ENCODE data around the gene TBC1D12.

The TBC1D12 gene

GRCh38 chr10:94402204-94402842, at the start of gene TBC1D12:
TSS of gene TBC1D12 (plus strand) at chr10:94402541. CDS start at chr10:94402614, 73 bp downstream.
- Histone ChIP-seq H3K27me3 (ENCODE audit: control insufficient read depth, insufficient read depth, low read length) (peaks cover 3% of the 10 kb centered on the region), H3K9ac (ENCODE audit: low read length) (peak within 1 kb of the TSS; percentile 73), H3K4me1 (ENCODE audit: control insufficient read depth, insufficient read depth, low read length) (peaks cover 6% of the 10 kb centered on the region), H3K36me3 (ENCODE audit: control insufficient read depth, insufficient read depth, low read length) (no peaks in the 10 kb centered on the region), H3K4me3 (ENCODE audit: low read length) (peak within 1 kb of the TSS; percentile 48), H3K9me3 (ENCODE audit: control insufficient read depth, low read length) (no peaks in the 10 kb centered on the region)

GRCh38 chr10:94353336-94353735, 49.0 kb upstream of the TBC1D12 start:
- no peak overlapping the region for H3K9ac ChIP-seq (ENCODE audit: low read length)
- no peaks in the 10 kb centered on the region for H3K27me3 ChIP-seq (ENCODE audit: control insufficient read depth, insufficient read depth, low read length)
- H3K36me3 ChIP-seq (ENCODE audit: control insufficient read depth, insufficient read depth, low read length), result no peaks in the 10 kb centered on the region
- H3K4me1 ChIP-seq (ENCODE audit: control insufficient read depth, insufficient read depth, low read length), result no peaks in the 10 kb centered on the region
- no peaks in the 10 kb centered on the region for H3K9me3 ChIP-seq (ENCODE audit: control insufficient read depth, low read length)
- no peak overlapping the region for H3K4me3 ChIP-seq (ENCODE audit: low read length)

- H3K4me3 ChIP-seq (ENCODE audit: low read length), result no peak overlapping the region
- H3K36me3 ChIP-seq (ENCODE audit: control insufficient read depth, insufficient read depth, low read length), result no peaks in the 10 kb centered on the region
- H3K4me1 ChIP-seq (ENCODE audit: control insufficient read depth, insufficient read depth, low read length), result no peaks in the 10 kb centered on the region
- no peaks in the 10 kb centered on the region for H3K9me3 ChIP-seq (ENCODE audit: control insufficient read depth, low read length)
- H3K27me3 ChIP-seq (ENCODE audit: control insufficient read depth, insufficient read depth, low read length), result no peaks in the 10 kb centered on the region
- no peak overlapping the region for H3K9ac ChIP-seq (ENCODE audit: low read length)
Observed at GRCh38 chr10:94355841-94356240, 46.5 kb upstream of the TBC1D12 start.

GRCh38 chr10:94357193-94357592, 45.1 kb upstream of the TBC1D12 start:
- H3K4me1 ChIP-seq (ENCODE audit: control insufficient read depth, insufficient read depth, low read length), result peaks cover 10% of the 10 kb centered on the region
- H3K36me3 ChIP-seq (ENCODE audit: control insufficient read depth, insufficient read depth, low read length), result no peaks in the 10 kb centered on the region
- H3K9me3 ChIP-seq (ENCODE audit: control insufficient read depth, low read length), result no peaks in the 10 kb centered on the region
- H3K27me3 ChIP-seq (ENCODE audit: control insufficient read depth, insufficient read depth, low read length), result no peaks in the 10 kb centered on the region
- no peak overlapping the region for H3K9ac ChIP-seq (ENCODE audit: low read length)
- H3K4me3 ChIP-seq (ENCODE audit: low read length), result no peak overlapping the region

- no peaks in the 10 kb centered on the region for H3K36me3 ChIP-seq (ENCODE audit: control insufficient read depth, insufficient read depth, low read length)
- H3K4me1 ChIP-seq (ENCODE audit: control insufficient read depth, insufficient read depth, low read length), result peaks cover 10% of the 10 kb centered on the region
- no peaks in the 10 kb centered on the region for H3K9me3 ChIP-seq (ENCODE audit: control insufficient read depth, low read length)
- H3K9ac ChIP-seq (ENCODE audit: low read length), result no peak overlapping the region
- H3K4me3 ChIP-seq (ENCODE audit: low read length), result no peak overlapping the region
- no peaks in the 10 kb centered on the region for H3K27me3 ChIP-seq (ENCODE audit: control insufficient read depth, insufficient read depth, low read length)
Observed at GRCh38 chr10:94358480-94358879, 43.9 kb upstream of the TBC1D12 start.

GRCh38 chr10:94361171-94361794, 41.1 kb upstream of the TBC1D12 start:
- H3K4me3 ChIP-seq (ENCODE audit: low read length), result no peak overlapping the region
- H3K4me1 ChIP-seq (ENCODE audit: control insufficient read depth, insufficient read depth, low read length), result peaks cover 10% of the 10 kb centered on the region
- no peaks in the 10 kb centered on the region for H3K9me3 ChIP-seq (ENCODE audit: control insufficient read depth, low read length)
- peak overlapping the region; percentile 58 for H3K9ac ChIP-seq (ENCODE audit: low read length)
- H3K27me3 ChIP-seq (ENCODE audit: control insufficient read depth, insufficient read depth, low read length), result no peaks in the 10 kb centered on the region
- H3K36me3 ChIP-seq (ENCODE audit: control insufficient read depth, insufficient read depth, low read length), result no peaks in the 10 kb centered on the region

GRCh38 chr10:94362360-94363250, 39.7 kb upstream of the TBC1D12 start, which contains the start of gene NOC3L:
TSS of gene NOC3L (minus strand) at chr10:94362939. CDS start at chr10:94362838, 101 bp downstream.
- Histone ChIP-seq H3K27me3 (ENCODE audit: control insufficient read depth, insufficient read depth, low read length) (no peaks in the 10 kb centered on the region), H3K9me3 (ENCODE audit: control insufficient read depth, low read length) (no peaks in the 10 kb centered on the region), H3K9ac (ENCODE audit: low read length) (peak within 1 kb of the TSS; percentile 58), H3K4me3 (ENCODE audit: low read length) (peak within 1 kb of the TSS; percentile 36), H3K4me1 (ENCODE audit: control insufficient read depth, insufficient read depth, low read length) (peaks cover 10% of the 10 kb centered on the region), H3K36me3 (ENCODE audit: control insufficient read depth, insufficient read depth, low read length) (no peaks in the 10 kb centered on the region)

GRCh38 chr10:94363251-94363565, 39.1 kb upstream of the TBC1D12 start:
- no peaks in the 10 kb centered on the region for H3K36me3 ChIP-seq (ENCODE audit: control insufficient read depth, insufficient read depth, low read length)
- H3K27me3 ChIP-seq (ENCODE audit: control insufficient read depth, insufficient read depth, low read length), result no peaks in the 10 kb centered on the region
- peak overlapping the region; percentile 58 for H3K9ac ChIP-seq (ENCODE audit: low read length)
- no peaks in the 10 kb centered on the region for H3K9me3 ChIP-seq (ENCODE audit: control insufficient read depth, low read length)
- H3K4me1 ChIP-seq (ENCODE audit: control insufficient read depth, insufficient read depth, low read length), result peaks cover 10% of the 10 kb centered on the region
- H3K4me3 ChIP-seq (ENCODE audit: low read length), result peak overlapping the region; percentile 36

- Histone ChIP-seq H3K4me1 (ENCODE audit: control insufficient read depth, insufficient read depth, low read length) (peaks cover 10% of the 10 kb centered on the region), H3K27me3 (ENCODE audit: control insufficient read depth, insufficient read depth, low read length) (no peaks in the 10 kb centered on the region), H3K9ac (ENCODE audit: low read length) (no peak overlapping the region), H3K4me3 (ENCODE audit: low read length) (no peak overlapping the region), H3K36me3 (ENCODE audit: control insufficient read depth, insufficient read depth, low read length) (no peaks in the 10 kb centered on the region), H3K9me3 (ENCODE audit: control insufficient read depth, low read length) (no peaks in the 10 kb centered on the region)
Observed at GRCh38 chr10:94364482-94364881, 37.9 kb upstream of the TBC1D12 start.

- Histone ChIP-seq H3K36me3 (ENCODE audit: control insufficient read depth, insufficient read depth, low read length) (no peaks in the 10 kb centered on the region), H3K4me3 (ENCODE audit: low read length) (no peak overlapping the region), H3K9me3 (ENCODE audit: control insufficient read depth, low read length) (no peaks in the 10 kb centered on the region), H3K9ac (ENCODE audit: low read length) (no peak overlapping the region), H3K4me1 (ENCODE audit: control insufficient read depth, insufficient read depth, low read length) (peaks cover 6% of the 10 kb centered on the region), H3K27me3 (ENCODE audit: control insufficient read depth, insufficient read depth, low read length) (no peaks in the 10 kb centered on the region)
Observed at GRCh38 chr10:94366382-94366781, 36.0 kb upstream of the TBC1D12 start.

GRCh38 chr10:94370501-94370900, 31.8 kb upstream of the TBC1D12 start:
- Histone ChIP-seq H3K4me1 (ENCODE audit: control insufficient read depth, insufficient read depth, low read length) (no peaks in the 10 kb centered on the region), H3K9ac (ENCODE audit: low read length) (no peak overlapping the region), H3K4me3 (ENCODE audit: low read length) (no peak overlapping the region), H3K36me3 (ENCODE audit: control insufficient read depth, insufficient read depth, low read length) (no peaks in the 10 kb centered on the region), H3K27me3 (ENCODE audit: control insufficient read depth, insufficient read depth, low read length) (no peaks in the 10 kb centered on the region), H3K9me3 (ENCODE audit: control insufficient read depth, low read length) (no peaks in the 10 kb centered on the region)

GRCh38 chr10:94375374-94375773, 27.0 kb upstream of the TBC1D12 start:
- no peak overlapping the region for H3K4me3 ChIP-seq (ENCODE audit: low read length)
- H3K36me3 ChIP-seq (ENCODE audit: control insufficient read depth, insufficient read depth, low read length), result no peaks in the 10 kb centered on the region
- H3K9ac ChIP-seq (ENCODE audit: low read length), result no peak overlapping the region
- no peaks in the 10 kb centered on the region for H3K9me3 ChIP-seq (ENCODE audit: control insufficient read depth, low read length)
- no peaks in the 10 kb centered on the region for H3K27me3 ChIP-seq (ENCODE audit: control insufficient read depth, insufficient read depth, low read length)
- no peaks in the 10 kb centered on the region for H3K4me1 ChIP-seq (ENCODE audit: control insufficient read depth, insufficient read depth, low read length)

Measured in mucosa of stomach (tissue), 1 donor.